GM12801 (cell line): ENCODE results near the gene IGFBP1.

Experiments used
- CTCF ChIP-seq: IDR thresholded peaks from one replicate; pipeline ENCODE4 v1.5.1; 2011; ENCODE audit warnings: control low read depth; ENCODE audit not compliant: insufficient read length; ENCODE audit errors: extremely low read depth

Gene IGFBP1

GRCh38 chr7:45890902-45891461 lies 2.7 kb downstream of the IGFBP1 start:
- TF ChIP-seq CTCF: no peak

- no peak for TF ChIP-seq CTCF
Measured at GRCh38 chr7:45891462-45892402, 3.4 kb downstream of the IGFBP1 start.

- TF ChIP-seq CTCF: no peak
Measured at GRCh38 chr7:45892407-45893035, 4.2 kb downstream of the IGFBP1 start.

GRCh38 chr7:45893374-45893995 lies 5.2 kb downstream of the IGFBP1 start:
- TF ChIP-seq CTCF: no peak

GRCh38 chr7:45893996-45894664 lies 5.8 kb downstream of the IGFBP1 start:
- no peak for TF ChIP-seq CTCF

- TF ChIP-seq CTCF: no peak
Measured at GRCh38 chr7:45894665-45895062, 6.4 kb downstream of the IGFBP1 start.
